Peyer's patch (tissue), 4 donors: Measurements from ENCODE around the gene ARHGEF39.

ENCODE experiments used
- CTCF ChIP-seq, 6 experiments: fragments of 450-650 bp in 4 of 6; fragments of 200-600 bp in 2 of 6; sonication (generic) in 1 of 6; IDR thresholded peaks; one replicate each; pipeline ENCODE4 v1.5.1; 2017 to 2019; ENCODE audit warnings: antibody characterized with exemption in 6 of 6, mild to moderate bottlenecking in 3 of 6, moderate library complexity in 1 of 6
- POLR2A ChIP-seq, 2 donors: fragments of 450-650 bp; IDR thresholded peaks; one replicate each; pipeline ENCODE4 v1.5.1; 2017; ENCODE audit warnings: antibody characterized with exemption in 2 of 2, mild to moderate bottlenecking in 2 of 2, moderate library complexity in 2 of 2

DNA sequence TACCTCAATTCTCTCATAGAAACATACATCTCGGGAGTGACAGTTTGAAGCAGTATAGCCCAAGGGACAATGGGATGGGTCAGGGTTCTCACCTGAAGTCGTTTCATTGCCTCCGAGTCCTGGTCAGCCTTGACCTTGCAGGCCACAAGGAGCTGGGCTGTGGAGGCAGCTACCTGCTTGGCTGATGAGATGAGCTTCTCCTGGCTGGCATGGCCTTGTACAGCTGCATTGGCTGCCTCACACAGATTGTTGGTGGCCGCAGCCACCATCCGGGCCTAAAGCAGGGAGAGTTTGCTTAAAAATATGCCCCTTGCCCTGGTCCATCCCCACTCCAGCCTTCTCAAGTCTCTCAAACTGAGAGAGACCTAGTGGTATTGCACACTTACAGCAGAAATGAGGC lies 33.2 kb upstream of the ARHGEF39 start:
- TF ChIP-seq CTCF (IDR thresholded peaks at IDR 0.05), result no peak
- no peak for TF ChIP-seq POLR2A (IDR thresholded peaks at IDR 0.05)
